ENCODE data around the gene ITGB1BP1. TPM values are rescaled to one million over a fixed set of nuclear protein-coding genes. Genes with fewer than 3 reads are reported as not detected.

ITGB1BP1 gene
- total RNA-seq, 1 experiment from 2014 or later: 68.7 TPM

DNA sequence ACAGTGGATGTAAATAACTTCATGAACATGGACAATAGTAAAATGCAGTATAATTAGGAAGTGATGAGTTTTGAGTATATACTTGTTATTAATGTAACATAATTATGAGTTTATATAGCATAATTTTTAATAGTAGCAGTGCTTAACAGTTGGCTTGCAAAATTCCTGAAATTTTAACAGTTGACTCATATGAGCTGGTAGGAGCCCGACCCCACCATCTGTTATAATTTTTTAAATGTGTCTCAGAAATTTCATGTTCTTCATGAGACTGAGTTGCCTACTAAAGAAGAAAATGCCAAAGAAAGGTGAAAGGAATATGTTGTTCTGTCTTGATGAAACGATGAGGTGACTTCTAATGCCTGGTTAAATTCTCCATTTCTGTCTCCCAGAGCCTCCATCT lies 62.6 kb downstream of the ITGB1BP1 start:
- DNase-seq: no peak
- H3K4me3 ChIP-seq: no peak overlapping the region
- H3K4me1 ChIP-seq: no peaks in the 10 kb centered on the region
- H3K27me3 ChIP-seq: no peaks in the 10 kb centered on the region
- H3K9me3 ChIP-seq (replicated peaks): no peaks in the 10 kb centered on the region
- H3K36me3 ChIP-seq: peaks cover 41% of the 10 kb centered on the region
- no peak overlapping the region for H3K27ac ChIP-seq

DNA sequence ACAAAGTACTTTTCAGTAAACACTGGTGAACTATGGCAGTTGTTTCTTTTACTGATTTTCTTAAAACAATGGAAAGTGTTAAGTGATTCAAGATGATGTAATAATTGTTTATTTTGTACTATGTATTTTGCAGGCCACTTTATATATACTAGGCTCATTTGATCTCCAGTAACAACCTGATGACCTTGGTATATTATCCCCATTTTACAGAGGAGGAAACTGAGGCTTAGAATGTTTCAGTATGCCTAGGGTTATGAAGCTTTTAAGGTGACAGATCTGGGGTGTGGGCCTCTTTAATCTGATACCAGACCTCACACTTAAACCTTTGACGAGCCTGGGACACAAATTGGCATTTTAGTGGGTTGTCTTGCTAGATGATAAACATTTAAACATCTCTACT lies 63.2 kb downstream of the ITGB1BP1 start:
- Histone ChIP-seq H3K27ac (no peak overlapping the region), H3K9me3 (replicated peaks) (no peaks in the 10 kb centered on the region), H3K27me3 (no peaks in the 10 kb centered on the region), H3K36me3 (peaks cover 44% of the 10 kb centered on the region), H3K4me1 (no peaks in the 10 kb centered on the region), H3K4me3 (no peak overlapping the region)
- DNase-seq: no peak

GRCh38 chr2:9359463-9359862 lies 63.9 kb downstream of the ITGB1BP1 start:
- no peak overlapping the region for H3K27ac ChIP-seq
- H3K36me3 ChIP-seq: peaks cover 44% of the 10 kb centered on the region
- H3K4me3 ChIP-seq: no peak overlapping the region
- no peaks in the 10 kb centered on the region for H3K4me1 ChIP-seq
- no peaks in the 10 kb centered on the region for H3K9me3 ChIP-seq (replicated peaks)
- no peaks in the 10 kb centered on the region for H3K27me3 ChIP-seq
- no peak for DNase-seq

DNA sequence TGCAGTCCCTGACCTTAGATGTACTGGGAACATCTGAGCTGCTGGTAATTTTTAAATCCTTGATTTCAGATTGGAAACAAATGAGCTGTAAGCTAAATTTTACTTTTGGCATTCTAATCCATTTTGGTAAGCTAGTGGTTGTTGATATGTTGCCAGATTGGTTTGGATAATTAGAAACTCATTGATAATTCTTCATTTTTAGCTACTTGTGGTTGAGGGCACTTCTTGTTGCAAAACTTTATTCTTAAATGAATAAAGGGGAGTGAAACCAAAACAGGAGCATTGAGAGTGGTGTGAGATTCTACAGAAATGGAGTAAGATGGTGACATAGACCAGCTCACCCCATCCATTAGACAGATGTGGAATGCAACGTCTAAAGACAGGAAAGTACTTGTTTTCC lies 64.5 kb downstream of the ITGB1BP1 start:
- peaks cover 42% of the 10 kb centered on the region for H3K36me3 ChIP-seq

GRCh38 chr2:9356261-9356660 lies 67.1 kb downstream of the ITGB1BP1 start:
- Histone ChIP-seq H3K36me3 (peaks cover 42% of the 10 kb centered on the region), H3K27ac (no peak overlapping the region), H3K27me3 (no peaks in the 10 kb centered on the region), H3K4me1 (no peaks in the 10 kb centered on the region), H3K4me3 (no peak overlapping the region), H3K9me3 (replicated peaks) (no peaks in the 10 kb centered on the region)
- no peak for DNase-seq

More for the DNA sequence above, 64.5 kb downstream of the ITGB1BP1 start:
- no peak for DNase-seq
- no peaks in the 10 kb centered on the region for H3K27me3 ChIP-seq
- H3K4me1 ChIP-seq: no peaks in the 10 kb centered on the region
- no peak overlapping the region for H3K27ac ChIP-seq
- no peaks in the 10 kb centered on the region for H3K9me3 ChIP-seq (replicated peaks)
- no peak overlapping the region for H3K4me3 ChIP-seq

DNA sequence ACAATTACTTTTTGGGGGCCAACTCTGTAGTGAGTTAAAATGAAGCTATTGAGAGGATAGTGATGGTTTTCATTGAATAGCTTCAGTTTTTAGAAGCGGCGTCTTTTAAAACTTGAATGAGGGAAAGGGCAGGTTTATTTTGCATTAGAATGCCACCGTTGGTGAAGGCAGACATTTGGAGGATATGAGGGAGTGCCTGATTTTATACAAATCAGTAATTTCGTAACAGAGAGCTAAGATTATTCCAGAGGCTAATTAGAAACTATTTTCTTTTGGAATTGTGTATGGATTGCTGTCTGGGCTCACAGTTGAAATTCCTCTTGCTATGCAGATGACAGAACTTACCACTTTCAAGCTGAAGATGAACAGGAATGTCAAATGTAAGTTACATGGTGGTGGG lies 67.6 kb downstream of the ITGB1BP1 start:
- no peak overlapping the region for H3K4me3 ChIP-seq
- H3K36me3 ChIP-seq: peaks cover 46% of the 10 kb centered on the region
- H3K27ac ChIP-seq: no peak overlapping the region
- H3K4me1 ChIP-seq: no peaks in the 10 kb centered on the region
- H3K9me3 ChIP-seq (replicated peaks): no peaks in the 10 kb centered on the region
- no peak for DNase-seq
- H3K27me3 ChIP-seq: no peaks in the 10 kb centered on the region

GRCh38 chr2:9355270-9355669 lies 68.1 kb downstream of the ITGB1BP1 start:
- H3K27me3 ChIP-seq: no peaks in the 10 kb centered on the region
- H3K4me3 ChIP-seq: no peak overlapping the region
- H3K9me3 ChIP-seq (replicated peaks): no peaks in the 10 kb centered on the region
- H3K27ac ChIP-seq: no peak overlapping the region
- H3K36me3 ChIP-seq: peaks cover 44% of the 10 kb centered on the region
- no peaks in the 10 kb centered on the region for H3K4me1 ChIP-seq
- no peak for DNase-seq

GRCh38 chr2:9354318-9354717 lies 69.0 kb downstream of the ITGB1BP1 start:
- Histone ChIP-seq H3K9me3 (replicated peaks) (no peaks in the 10 kb centered on the region), H3K4me3 (no peak overlapping the region), H3K36me3 (peaks cover 40% of the 10 kb centered on the region), H3K27ac (no peak overlapping the region), H3K4me1 (no peaks in the 10 kb centered on the region), H3K27me3 (no peaks in the 10 kb centered on the region)
- no peak for DNase-seq

Other genes with a start within 250 kb of the ITGB1BP1 start
- gene ASAP2, start 216.7 kb downstream of the ITGB1BP1 start, total RNA-seq (2014; rRNA removed; shearing (Covaris generic)): 27.8 and 32.6 TPM in 2 replicates
- 99.4 and 116 TPM in 2 replicates for gene CPSF3, start 126 bp upstream of the ITGB1BP1 start, total RNA-seq (2014; rRNA removed; shearing (Covaris generic))
- gene IAH1, start 51.0 kb upstream of the ITGB1BP1 start, total RNA-seq (2014; rRNA removed; shearing (Covaris generic)): not detected in 2 replicates
- gene ADAM17, start 132.3 kb upstream of the ITGB1BP1 start, total RNA-seq (2014; rRNA removed; shearing (Covaris generic)): 26.2 and 27.4 TPM in 2 replicates
- gene YWHAQ, start 207.5 kb upstream of the ITGB1BP1 start, total RNA-seq (2014; rRNA removed; shearing (Covaris generic)): 516 and 523 TPM in 2 replicates

Data from SJCRH30 (cell line).